PFSK-1 (cell line): Measurements from ENCODE around the gene COX4I1.

Experiments used
- FOXP2 ChIP-seq: optimal IDR thresholded peaks from 2 replicates; pipeline ENCODE3; 2011; ENCODE audit warnings: borderline replicate concordance, control low read depth, inconsistent platforms; ENCODE audit not compliant: insufficient read depth; ENCODE audit errors: extremely low read length, extremely low read depth
- POLR2AphosphoS5 ChIP-seq: IDR thresholded peaks from 2 replicates; pipeline ENCODE4 v1.6.1; 2012; ENCODE audit warnings: low read depth, mild to moderate bottlenecking, control low read depth, low read length, moderate library complexity
- SIN3A ChIP-seq: IDR thresholded peaks from 2 replicates; pipeline ENCODE4 v1.6.1; 2012; ENCODE audit warnings: mild to moderate bottlenecking, low read length, moderate library complexity, borderline replicate concordance; ENCODE audit not compliant: insufficient read depth
- TAF1 ChIP-seq: IDR thresholded peaks from 2 replicates; pipeline ENCODE4 v1.6.1; 2012; ENCODE audit warnings: low read length, control low read depth, borderline replicate concordance; ENCODE audit not compliant: insufficient read depth
- TF ChIP-seq, protein P1 (sequence below), 2 experiments: IDR thresholded peaks; 2 replicates each; pipeline versions ENCODE4 v1.6.1 to v1.8.0; 2011 to 2012; ENCODE audit warnings: low read depth in 2 of 2, low read length in 2 of 2, control low read depth in 1 of 2, inconsistent platforms in 1 of 2, mild to moderate bottlenecking in 1 of 2, moderate library complexity in 1 of 2; ENCODE audit not compliant: insufficient read depth in 1 of 2

DNA sequence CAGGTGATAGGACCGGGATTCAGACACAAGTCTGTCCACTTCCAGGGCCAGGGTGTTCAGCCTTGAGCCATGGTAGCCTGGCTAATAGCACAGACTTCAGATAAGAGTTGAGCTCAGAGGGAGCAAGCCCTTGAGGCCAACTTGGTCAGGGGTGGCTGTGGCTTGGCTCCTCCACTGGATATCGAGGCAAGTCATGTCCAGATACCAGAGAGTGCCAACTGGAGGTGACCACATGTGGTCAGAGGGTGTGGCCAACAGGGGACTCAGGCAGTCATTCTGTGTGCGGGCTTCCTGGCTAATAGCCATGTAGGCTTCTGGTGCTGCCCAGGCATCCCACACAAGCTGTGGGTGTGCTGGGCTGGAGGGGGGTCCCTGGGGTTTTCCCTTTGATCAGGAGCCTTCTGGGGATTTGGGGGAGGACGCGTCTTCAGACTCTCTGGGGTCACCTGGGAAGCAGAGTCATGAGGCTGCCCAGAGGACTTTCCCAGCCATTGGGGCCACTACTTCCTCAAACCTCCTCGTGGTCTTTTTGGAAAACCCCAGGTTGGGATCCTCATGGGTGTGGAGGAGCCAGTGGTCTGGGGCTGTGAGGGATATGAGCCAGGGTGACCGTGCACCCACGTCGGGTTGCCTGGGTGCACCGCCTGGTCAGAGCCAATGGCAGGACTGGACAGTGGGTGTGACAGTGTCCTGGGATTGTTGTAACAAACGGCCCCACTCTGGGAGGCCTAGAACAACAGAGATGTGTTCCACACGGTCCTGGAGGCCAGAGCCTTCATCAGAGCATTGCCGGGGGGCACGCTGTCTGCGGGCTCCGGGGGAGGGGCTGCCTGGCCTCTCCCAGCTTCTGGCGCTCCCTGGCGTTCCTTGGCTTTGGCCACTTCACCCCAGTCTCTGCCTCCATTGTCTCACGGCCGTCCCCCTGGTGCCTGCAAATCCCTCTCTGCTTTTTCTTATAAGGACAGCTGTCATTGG is 25.0 kb downstream of the COX4I1 start:
- TF ChIP-seq TAF1 (no peak), POLR2AphosphoS5 (no peak), SIN3A (no peak), FOXP2 (no peak)
- TF ChIP-seq, protein P1, sequence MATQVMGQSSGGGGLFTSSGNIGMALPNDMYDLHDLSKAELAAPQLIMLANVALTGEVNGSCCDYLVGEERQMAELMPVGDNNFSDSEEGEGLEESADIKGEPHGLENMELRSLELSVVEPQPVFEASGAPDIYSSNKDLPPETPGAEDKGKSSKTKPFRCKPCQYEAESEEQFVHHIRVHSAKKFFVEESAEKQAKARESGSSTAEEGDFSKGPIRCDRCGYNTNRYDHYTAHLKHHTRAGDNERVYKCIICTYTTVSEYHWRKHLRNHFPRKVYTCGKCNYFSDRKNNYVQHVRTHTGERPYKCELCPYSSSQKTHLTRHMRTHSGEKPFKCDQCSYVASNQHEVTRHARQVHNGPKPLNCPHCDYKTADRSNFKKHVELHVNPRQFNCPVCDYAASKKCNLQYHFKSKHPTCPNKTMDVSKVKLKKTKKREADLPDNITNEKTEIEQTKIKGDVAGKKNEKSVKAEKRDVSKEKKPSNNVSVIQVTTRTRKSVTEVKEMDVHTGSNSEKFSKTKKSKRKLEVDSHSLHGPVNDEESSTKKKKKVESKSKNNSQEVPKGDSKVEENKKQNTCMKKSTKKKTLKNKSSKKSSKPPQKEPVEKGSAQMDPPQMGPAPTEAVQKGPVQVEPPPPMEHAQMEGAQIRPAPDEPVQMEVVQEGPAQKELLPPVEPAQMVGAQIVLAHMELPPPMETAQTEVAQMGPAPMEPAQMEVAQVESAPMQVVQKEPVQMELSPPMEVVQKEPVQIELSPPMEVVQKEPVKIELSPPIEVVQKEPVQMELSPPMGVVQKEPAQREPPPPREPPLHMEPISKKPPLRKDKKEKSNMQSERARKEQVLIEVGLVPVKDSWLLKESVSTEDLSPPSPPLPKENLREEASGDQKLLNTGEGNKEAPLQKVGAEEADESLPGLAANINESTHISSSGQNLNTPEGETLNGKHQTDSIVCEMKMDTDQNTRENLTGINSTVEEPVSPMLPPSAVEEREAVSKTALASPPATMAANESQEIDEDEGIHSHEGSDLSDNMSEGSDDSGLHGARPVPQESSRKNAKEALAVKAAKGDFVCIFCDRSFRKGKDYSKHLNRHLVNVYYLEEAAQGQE (IDR thresholded peaks at IDR 0.05; ENCODE audit: insufficient read depth in 1 of 2, low read depth in 2 of 2, low read length in 2 of 2), result no peak
